Choroid plexus epithelial cell (primary cell): ENCODE results near the gene LAMTOR2.

Experiments used
- DNase-seq: peaks from one replicate; pipeline ENCODE4 v3.0.0-alpha.2; 2010; ENCODE audit warnings: low read depth
- H3K4me3 ChIP-seq: 2 replicates; pipeline ENCODE4 v1.5.1; 2011; ENCODE audit warnings: low read depth, mild to moderate bottlenecking, control low read depth, low read length, moderate library complexity
- CTCF ChIP-seq: conservative IDR thresholded peaks from 2 replicates; pipeline ENCODE4 v1.5.1; 2011; ENCODE audit warnings: low read depth, mild to moderate bottlenecking, control low read depth, inconsistent platforms, low read length, moderate library complexity

LAMTOR2 gene

DNA sequence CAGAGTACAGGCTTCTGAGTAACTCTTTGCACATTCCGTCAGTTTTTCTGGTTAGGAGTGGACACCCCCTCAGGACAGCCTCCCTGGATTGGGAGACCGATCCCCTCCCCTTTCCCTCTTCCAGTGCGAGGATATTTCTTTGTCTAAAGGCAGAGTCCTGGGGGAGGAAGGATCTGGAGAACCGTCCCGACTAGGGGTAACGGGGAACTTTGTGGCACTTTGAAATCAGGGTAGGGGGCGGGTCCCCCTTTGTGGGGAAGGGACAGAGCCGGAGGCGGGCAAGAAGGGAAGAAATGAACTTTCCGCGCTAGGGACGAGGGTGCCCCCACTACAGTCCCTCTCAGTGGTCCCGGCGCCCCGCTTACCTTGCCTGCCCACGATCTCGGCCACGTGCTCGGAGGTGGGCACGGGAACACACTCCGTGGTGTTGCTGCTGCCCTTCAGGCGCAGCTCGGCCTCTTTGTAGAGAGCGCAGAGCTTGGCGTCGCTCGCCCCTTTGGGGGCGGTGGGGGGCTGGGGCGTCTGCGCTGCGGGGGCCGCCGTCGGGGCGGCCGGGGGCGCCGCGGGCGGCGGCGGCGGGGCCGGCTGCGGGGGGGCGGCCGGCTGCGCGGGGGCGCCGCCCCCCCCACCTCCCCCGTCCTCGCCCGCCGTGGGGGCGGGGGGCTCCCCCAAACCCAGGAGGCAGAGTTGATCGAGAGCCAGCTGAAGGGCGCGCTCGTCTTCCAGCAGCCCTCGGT, 26.8 kb downstream of the LAMTOR2 start:
- TF ChIP-seq CTCF = no peak
- no peak for DNase-seq
- H3K4me3 ChIP-seq = peak overlapping the region; percentile 80

GRCh38 chr1:156081917-156082308, 27.3 kb downstream of the LAMTOR2 start:
- TF ChIP-seq CTCF = no peak
- peak; percentile 10 for DNase-seq
- H3K4me3 ChIP-seq = peak overlapping the region; percentile 80

GRCh38 chr1:156082309-156083091, 27.9 kb downstream of the LAMTOR2 start, which contains the start of gene MEX3A:
MEX3A (minus strand) TSS chr1:156082465; CDS start chr1:156081998, 467 bp downstream.
- peak; percentile 65 for DNase-seq

DNA sequence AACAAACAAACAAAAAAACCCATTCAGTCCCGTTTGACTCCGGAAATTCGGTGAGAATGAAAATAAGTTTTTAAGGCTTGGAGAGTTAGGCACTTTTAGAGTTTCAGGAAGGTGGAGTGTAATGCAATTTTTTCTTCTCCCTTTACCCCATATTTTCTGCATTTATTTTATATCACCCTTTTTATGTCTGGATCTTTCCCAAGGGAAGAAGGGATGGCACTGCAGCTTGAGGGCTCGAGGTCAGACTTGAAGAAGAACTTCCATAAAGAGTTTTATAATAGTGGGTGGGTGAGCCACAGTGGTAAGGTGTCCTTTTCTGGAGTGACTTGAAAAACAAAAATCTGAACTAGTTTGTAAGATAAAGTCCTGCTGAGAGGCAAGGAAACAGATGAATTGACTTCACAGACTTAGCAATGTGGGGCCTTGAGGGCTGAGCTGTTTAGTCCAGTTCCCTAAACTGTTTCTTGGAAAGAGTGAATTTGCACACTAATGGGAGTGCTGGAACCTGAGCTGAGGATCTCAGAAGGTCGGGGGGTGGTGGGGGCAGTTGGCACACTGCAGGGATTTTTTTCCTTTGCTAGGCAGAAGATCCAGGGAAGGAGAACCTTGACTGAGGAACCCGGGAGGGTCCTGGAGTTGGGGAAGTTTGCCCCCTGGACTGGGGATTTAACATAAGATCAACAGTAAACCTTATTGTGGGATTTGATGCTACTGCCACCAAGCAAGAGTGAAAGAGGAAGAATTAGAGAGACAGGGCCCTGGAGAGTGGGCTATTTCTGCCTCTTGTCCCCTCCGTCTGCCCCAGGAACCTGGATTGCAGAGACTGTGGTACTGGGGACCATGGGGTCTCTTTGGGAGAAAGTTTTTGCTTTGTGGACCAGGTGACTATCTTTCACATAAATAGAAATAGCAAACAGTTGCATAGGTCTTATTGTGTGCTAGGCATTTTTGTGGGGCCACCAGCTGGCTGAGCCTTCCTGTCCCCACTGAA, 29.5 kb downstream of the LAMTOR2 start:
- DNase-seq = peak; percentile 45
- no peak overlapping the region for H3K4me3 ChIP-seq
- no peak for TF ChIP-seq CTCF

More at GRCh38 chr1:156082309-156083091, 27.9 kb downstream of the LAMTOR2 start, which contains the start of gene MEX3A:
- H3K4me3 ChIP-seq = peak within 1 kb of the TSS; percentile 80
- TF ChIP-seq CTCF = no peak

DNA sequence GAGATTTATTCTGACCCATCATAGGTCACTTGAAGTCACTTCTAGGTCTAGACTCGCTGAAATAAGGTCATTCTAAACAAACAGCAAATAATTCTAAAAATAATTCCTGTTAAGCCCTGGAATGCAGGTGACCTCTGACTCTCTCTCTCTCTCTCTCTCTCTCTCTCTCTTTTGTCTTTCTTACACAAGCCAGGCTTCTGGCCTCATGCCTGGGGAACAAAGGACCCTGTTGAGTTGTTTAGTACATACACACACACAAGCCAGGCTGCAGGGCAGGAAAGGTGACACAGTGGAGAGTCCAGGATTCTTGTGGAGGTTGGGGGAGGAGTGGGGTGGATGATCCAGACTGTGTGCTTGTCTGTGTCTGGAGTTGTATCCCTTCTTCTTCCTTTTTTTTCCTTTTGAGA, 31.7 kb downstream of the LAMTOR2 start:
- DNase-seq = peak; percentile 91
- H3K4me3 ChIP-seq = no peak overlapping the region
- no peak for TF ChIP-seq CTCF

DNA sequence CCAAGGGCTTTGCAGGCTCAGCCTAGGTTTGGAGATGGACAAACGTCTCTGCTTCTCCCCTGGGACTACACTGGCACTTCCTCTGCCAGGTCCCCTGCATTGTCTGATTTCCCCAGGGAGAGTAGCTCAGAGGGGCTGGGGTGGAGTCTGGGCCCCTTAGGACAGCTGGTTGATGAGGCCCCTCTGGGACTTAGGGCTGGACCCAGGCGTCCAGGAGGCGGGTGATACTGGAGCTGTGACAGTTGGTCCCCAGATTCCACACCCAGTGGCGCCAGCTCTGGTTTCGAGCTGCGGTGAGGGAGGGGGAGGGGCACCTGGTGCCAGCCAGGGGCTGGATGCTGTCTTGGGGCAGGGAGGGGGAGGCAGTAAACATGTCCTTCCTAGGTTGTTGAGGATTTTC, 35.1 kb downstream of the LAMTOR2 start:
- no peak for DNase-seq
- H3K4me3 ChIP-seq = no peak overlapping the region
- TF ChIP-seq CTCF = no peak
